ENCODE measurements around the gene TRAF1. TPM values are rescaled to one million over a fixed set of nuclear protein-coding genes. Genes with fewer than 3 reads are reported as not detected.

The TRAF1 gene
- total RNA-seq, 4 donors from 2014 or later, result 2.2 to 7.2 (median 4.3) TPM

GRCh38 chr9:120902569-120903535 is 23.7 kb downstream of the TRAF1 start:
- Histone ChIP-seq H3K36me3 (no peaks in the 10 kb centered on the region), H3K4me1 (no peaks in the 10 kb centered on the region), H3K4me3 (no peak overlapping the region), H3K27me3 (no peaks in the 10 kb centered on the region), H3K9me3 (no peaks in the 10 kb centered on the region), H3K27ac (no peak overlapping the region)
- in situ Hi-C loops (cut with MboI; ENCODE audit: low pct_ligation_motif_present in 1 of 4, low pct_unique_long_range_greater_than_20kb in 1 of 4, low sequenced_read_pairs in 3 of 4), result no loop called here
- TF ChIP-seq POLR2AphosphoS5 (IDR thresholded peaks at IDR 0.05), result no peak
- TF ChIP-seq EP300 (IDR thresholded peaks at IDR 0.05; ENCODE audit: low read depth), result no peak
- TF ChIP-seq POLR2A (IDR thresholded peaks at IDR 0.05), result no peak
- TF ChIP-seq CTCF (IDR thresholded peaks at IDR 0.05), result no peak
- WGBS, 2 donors (ENCODE audit: low coverage in 1 of 2), result 77 to 78% methylated on average over 4 to 14 of the region's 14 CpGs
- DNase-seq, result no peak
- intact Hi-C loops (cut with DNase I; ENCODE audit: low total_unique reads), result no loop called here

- intact Hi-C loops (cut with DNase I; ENCODE audit: low total_unique reads), result no loop called here
These were observed 24.6 kb downstream of the TRAF1 start for GRCh38 chr9:120901755-120902568.

GRCh38 chr9:120900824-120901223 is 25.8 kb downstream of the TRAF1 start:
- no peaks in the 10 kb centered on the region for H3K36me3 ChIP-seq
- no peak overlapping the region for H3K27ac ChIP-seq
- intact Hi-C loops (cut with DNase I; ENCODE audit: low total_unique reads), result no loop called here
- in situ Hi-C loops (cut with MboI; ENCODE audit: low pct_ligation_motif_present in 1 of 4, low pct_unique_long_range_greater_than_20kb in 1 of 4, low sequenced_read_pairs in 3 of 4), result no loop called here
- H3K4me1 ChIP-seq, result peaks cover 0 to 9% (median 0%) of the 10 kb centered on the region in 4 donors
- no peaks in the 10 kb centered on the region for H3K27me3 ChIP-seq
- WGBS, 2 donors (ENCODE audit: low coverage in 1 of 2), result 88 to 100% methylated on average over 1 to 3 of the region's 3 CpGs
- no peak overlapping the region for H3K4me3 ChIP-seq
- no peak for TF ChIP-seq CTCF (IDR thresholded peaks at IDR 0.05)
- TF ChIP-seq POLR2A (IDR thresholded peaks at IDR 0.05), result no peak
- no peak for TF ChIP-seq POLR2AphosphoS5 (IDR thresholded peaks at IDR 0.05)
- TF ChIP-seq EP300 (IDR thresholded peaks at IDR 0.05; ENCODE audit: low read depth), result no peak
- no peaks in the 10 kb centered on the region for H3K9me3 ChIP-seq
- no peak for DNase-seq

More at GRCh38 chr9:120901755-120902568, 24.6 kb downstream of the TRAF1 start:
- Histone ChIP-seq H3K27me3 (no peaks in the 10 kb centered on the region), H3K4me3 (no peak overlapping the region), H3K9me3 (no peaks in the 10 kb centered on the region), H3K4me1 (peaks cover 0 to 5% (median 0%) of the 10 kb centered on the region in 4 donors), H3K27ac (no peak overlapping the region), H3K36me3 (no peaks in the 10 kb centered on the region)
- in situ Hi-C loops (cut with MboI; ENCODE audit: low pct_ligation_motif_present in 1 of 4, low pct_unique_long_range_greater_than_20kb in 1 of 4, low sequenced_read_pairs in 3 of 4), result no loop called here
- TF ChIP-seq EP300 (IDR thresholded peaks at IDR 0.05; ENCODE audit: low read depth), result no peak
- no peak for DNase-seq
- WGBS, 2 donors (ENCODE audit: low coverage in 1 of 2), result 78 to 100% methylated on average over 2 to 12 of the region's 12 CpGs

GRCh38 chr9:120899490-120900068 is 27.0 kb downstream of the TRAF1 start:
- in situ Hi-C loops (cut with MboI; ENCODE audit: low pct_ligation_motif_present in 1 of 4, low pct_unique_long_range_greater_than_20kb in 1 of 4, low sequenced_read_pairs in 3 of 4), result no loop called here
- no peak overlapping the region for H3K4me3 ChIP-seq
- TF ChIP-seq POLR2AphosphoS5 (IDR thresholded peaks at IDR 0.05), result no peak
- TF ChIP-seq POLR2A (IDR thresholded peaks at IDR 0.05), result no peak
- TF ChIP-seq EP300 (IDR thresholded peaks at IDR 0.05; ENCODE audit: low read depth), result no peak
- no peak for TF ChIP-seq CTCF (IDR thresholded peaks at IDR 0.05)
- H3K27me3 ChIP-seq, result no peaks in the 10 kb centered on the region
- peaks cover 0 to 13% (median 5%) of the 10 kb centered on the region in 4 donors for H3K4me1 ChIP-seq
- no peaks in the 10 kb centered on the region for H3K36me3 ChIP-seq
- intact Hi-C loops (cut with DNase I; ENCODE audit: low total_unique reads), result no loop called here
- DNase-seq, result no peak
- H3K9me3 ChIP-seq, result no peaks in the 10 kb centered on the region
- WGBS, 2 donors (ENCODE audit: low coverage in 1 of 2), result 83 to 85% methylated on average over 2 to 6 of the region's 6 CpGs
- no peak overlapping the region for H3K27ac ChIP-seq
